ENCODE measurements around the gene ITPRIPL2.

Gene ITPRIPL2

DNA sequence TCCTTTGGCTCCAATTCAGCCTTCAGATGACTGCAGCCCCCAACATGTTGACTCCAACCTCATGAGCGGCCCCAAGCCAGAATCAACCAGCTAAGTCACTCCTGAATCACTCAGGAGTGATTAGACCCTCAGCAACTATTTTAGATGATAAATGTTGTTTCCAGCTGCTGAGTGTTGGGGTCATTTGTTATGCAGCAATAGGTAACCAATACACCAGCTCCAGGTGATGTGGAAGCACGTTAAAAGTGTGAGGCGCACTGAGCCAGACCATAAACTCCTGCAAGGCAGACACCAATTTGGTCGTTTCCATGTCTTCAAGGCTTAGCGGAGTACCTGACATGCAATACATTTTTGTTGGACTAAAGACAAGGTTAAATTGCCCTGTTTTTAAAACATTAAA lies 28.9 kb upstream of the ITPRIPL2 start:
- Histone ChIP-seq H3K27me3 (no peaks in the 10 kb centered on the region), H3K4me1 (peaks cover 4% of the 10 kb centered on the region; the same call in 1 of the 2 replicates), H3K9me3 (no peaks in the 10 kb centered on the region), H3K36me3 (no peaks in the 10 kb centered on the region), H3K4me3 (ENCODE audit: low read depth, low read length) (no peak overlapping the region)
- TF ChIP-seq, protein P1, sequence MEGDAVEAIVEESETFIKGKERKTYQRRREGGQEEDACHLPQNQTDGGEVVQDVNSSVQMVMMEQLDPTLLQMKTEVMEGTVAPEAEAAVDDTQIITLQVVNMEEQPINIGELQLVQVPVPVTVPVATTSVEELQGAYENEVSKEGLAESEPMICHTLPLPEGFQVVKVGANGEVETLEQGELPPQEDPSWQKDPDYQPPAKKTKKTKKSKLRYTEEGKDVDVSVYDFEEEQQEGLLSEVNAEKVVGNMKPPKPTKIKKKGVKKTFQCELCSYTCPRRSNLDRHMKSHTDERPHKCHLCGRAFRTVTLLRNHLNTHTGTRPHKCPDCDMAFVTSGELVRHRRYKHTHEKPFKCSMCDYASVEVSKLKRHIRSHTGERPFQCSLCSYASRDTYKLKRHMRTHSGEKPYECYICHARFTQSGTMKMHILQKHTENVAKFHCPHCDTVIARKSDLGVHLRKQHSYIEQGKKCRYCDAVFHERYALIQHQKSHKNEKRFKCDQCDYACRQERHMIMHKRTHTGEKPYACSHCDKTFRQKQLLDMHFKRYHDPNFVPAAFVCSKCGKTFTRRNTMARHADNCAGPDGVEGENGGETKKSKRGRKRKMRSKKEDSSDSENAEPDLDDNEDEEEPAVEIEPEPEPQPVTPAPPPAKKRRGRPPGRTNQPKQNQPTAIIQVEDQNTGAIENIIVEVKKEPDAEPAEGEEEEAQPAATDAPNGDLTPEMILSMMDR (IDR thresholded peaks at IDR 0.05; ENCODE audit: low read depth, low read length): no peak
- no peak for DNase-seq

DNA sequence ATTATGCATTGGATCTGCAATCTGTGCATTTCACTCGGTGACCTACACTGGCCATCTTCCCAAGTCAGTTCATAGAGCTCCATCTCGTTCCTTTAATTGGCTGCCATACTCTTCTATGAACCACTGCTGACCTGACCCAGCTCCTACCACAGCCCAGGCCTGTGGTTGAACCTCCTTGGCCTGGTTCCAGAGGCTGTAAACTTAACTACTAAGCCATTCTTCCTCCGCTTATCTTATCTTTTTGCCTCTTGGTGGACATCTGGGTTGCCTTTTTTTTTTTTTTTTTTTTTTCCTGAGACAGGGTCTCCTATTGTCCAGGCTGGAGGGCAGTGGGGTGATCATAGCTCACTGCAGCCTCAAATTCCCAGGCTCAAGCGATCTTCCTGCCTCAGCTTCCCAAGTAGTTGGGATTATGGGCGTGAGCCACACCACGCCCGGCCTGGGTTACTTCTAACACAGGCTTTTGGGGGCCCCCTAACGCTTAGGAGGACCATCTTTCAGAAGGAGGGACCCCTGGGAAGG lies 28.0 kb upstream of the ITPRIPL2 start:
- peak; percentile 43 for DNase-seq
- no peaks in the 10 kb centered on the region for H3K27me3 ChIP-seq
- TF ChIP-seq, protein P1 (IDR thresholded peaks at IDR 0.05; ENCODE audit: low read depth, low read length): no peak
- peaks cover 4% of the 10 kb centered on the region; the same call in 1 of the 2 replicates for H3K4me1 ChIP-seq
- no peaks in the 10 kb centered on the region for H3K9me3 ChIP-seq
- peak overlapping the region; percentile 48 for H3K4me3 ChIP-seq (ENCODE audit: low read depth, low read length)
- no peaks in the 10 kb centered on the region for H3K36me3 ChIP-seq

DNA sequence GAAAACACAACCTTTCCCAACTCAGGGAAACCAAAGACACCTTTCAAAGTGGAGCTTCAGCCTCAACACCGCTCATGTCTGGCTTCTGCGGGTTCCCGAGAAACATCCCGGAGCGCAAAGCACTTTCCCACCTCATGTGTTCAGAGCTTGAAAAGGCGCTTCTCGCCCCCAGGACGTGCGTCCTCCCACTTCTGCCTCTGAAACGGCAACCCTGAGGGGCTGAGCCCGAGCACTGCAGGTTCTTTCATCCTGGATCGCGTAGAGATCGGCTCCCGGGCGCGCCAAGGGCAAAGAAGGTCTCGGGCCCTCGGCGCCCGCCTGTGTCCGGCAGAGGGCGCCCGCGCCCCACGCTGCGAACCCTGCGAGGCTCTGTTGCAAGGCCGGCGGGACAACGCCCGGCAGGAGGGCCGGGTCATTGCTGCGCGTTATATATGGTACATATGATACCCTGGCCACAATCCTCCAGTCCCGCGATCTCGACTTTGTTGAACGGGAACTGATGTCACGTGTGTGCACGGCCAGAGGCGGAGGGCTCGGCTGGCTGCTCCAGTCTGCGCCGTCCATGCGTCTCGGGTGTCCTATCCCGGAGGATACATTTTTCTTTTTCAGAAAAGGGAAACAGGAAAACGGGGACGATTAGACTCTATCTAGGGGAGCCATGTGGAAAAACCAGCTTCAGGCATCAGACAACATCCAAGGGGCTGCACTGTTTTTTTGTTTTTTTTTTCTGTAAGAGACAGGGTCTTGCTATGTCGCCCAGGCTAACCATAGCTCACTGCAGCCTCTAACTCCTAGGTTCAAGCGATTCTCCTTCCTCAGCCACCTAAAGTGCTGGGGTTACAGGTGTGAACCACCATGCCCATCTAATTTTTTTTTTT lies 27.2 kb upstream of the ITPRIPL2 start:
- H3K27me3 ChIP-seq: no peaks in the 10 kb centered on the region
- no peaks in the 10 kb centered on the region for H3K9me3 ChIP-seq
- peak overlapping the region; percentile 74 for H3K4me3 ChIP-seq (ENCODE audit: low read depth, low read length)
- H3K4me1 ChIP-seq: peaks cover 4% of the 10 kb centered on the region; the same call in 1 of the 2 replicates
- peak; percentile 95 for DNase-seq
- TF ChIP-seq, protein P1 (IDR thresholded peaks at IDR 0.05; ENCODE audit: low read depth, low read length): peak; percentile 96
- H3K36me3 ChIP-seq: no peaks in the 10 kb centered on the region

DNA sequence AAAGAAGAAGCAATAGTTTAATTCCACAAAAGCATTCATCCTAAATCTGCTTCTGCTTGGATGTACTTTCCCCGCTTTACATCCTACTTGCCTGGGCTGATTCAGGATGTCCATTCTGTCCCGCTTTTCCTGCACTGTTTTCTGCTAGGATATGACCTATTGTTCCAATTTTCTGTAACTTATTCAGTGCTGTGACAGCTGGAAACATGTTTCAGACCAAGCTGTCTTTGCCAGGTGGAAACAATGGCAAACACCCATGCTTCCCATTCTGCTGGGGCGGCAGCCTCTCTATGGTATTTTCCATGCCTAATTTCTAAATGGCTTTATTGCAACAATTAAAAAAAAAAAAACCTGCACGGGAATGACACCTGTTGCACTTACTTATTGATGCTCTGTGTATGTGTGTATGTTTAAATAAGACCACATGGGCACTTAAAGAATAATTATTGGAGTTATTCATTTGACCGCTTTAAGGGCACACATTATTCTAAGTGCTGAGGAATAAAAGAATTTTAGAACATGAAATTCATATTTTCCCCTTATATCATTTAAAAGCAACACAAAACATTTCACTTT lies 25.3 kb upstream of the ITPRIPL2 start:
- no peak overlapping the region for H3K4me3 ChIP-seq (ENCODE audit: low read depth, low read length)
- TF ChIP-seq, protein P1 (IDR thresholded peaks at IDR 0.05; ENCODE audit: low read depth, low read length): no peak
- H3K27me3 ChIP-seq: no peaks in the 10 kb centered on the region
- H3K4me1 ChIP-seq: peaks cover 4% of the 10 kb centered on the region; the same call in 1 of the 2 replicates
- H3K36me3 ChIP-seq: no peaks in the 10 kb centered on the region
- no peak for DNase-seq
- no peaks in the 10 kb centered on the region for H3K9me3 ChIP-seq

DNA sequence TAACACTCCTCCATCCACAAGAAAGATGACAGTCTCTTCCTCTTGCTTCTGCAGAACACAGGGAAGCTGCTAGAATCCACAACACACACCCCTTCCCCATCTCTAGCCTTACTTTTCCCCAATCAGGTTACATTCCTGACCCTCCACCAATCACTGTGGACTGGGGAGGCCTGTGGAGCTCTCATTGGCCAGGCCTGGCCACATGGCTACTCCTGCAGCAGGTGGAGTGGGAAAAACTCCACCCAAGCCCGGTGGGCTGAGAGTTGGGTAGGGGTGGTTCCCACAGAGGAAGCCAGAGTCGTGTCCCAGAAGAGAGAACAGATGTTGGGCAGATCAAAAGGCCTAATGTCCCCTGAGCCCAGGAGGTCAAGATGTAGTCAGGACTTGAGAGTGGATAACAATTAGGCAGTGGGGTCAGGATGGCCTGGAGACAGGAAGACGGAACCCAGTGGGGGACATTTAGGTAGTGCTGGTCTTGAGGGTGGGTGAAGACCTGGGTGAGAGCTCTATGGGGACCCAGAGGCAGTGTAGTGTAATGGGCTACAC lies 24.3 kb upstream of the ITPRIPL2 start:
- DNase-seq: no peak
- H3K4me3 ChIP-seq (ENCODE audit: low read depth, low read length): no peak overlapping the region

More for the DNA sequence above, 24.3 kb upstream of the ITPRIPL2 start:
- peaks cover 4% of the 10 kb centered on the region; the same call in 1 of the 2 replicates for H3K4me1 ChIP-seq
- TF ChIP-seq, protein P1 (IDR thresholded peaks at IDR 0.05; ENCODE audit: low read depth, low read length): no peak
- H3K27me3 ChIP-seq: no peaks in the 10 kb centered on the region
- no peaks in the 10 kb centered on the region for H3K9me3 ChIP-seq
- no peaks in the 10 kb centered on the region for H3K36me3 ChIP-seq
